ENCODE data around the gene U2AF1L4. TPM values are rescaled to one million over a fixed set of nuclear protein-coding genes. Genes with fewer than 3 reads are reported as not detected.
A peak's percentile ranks its signal among the peaks of the same experiment; 100 is the strongest.

Gene U2AF1L4
- total and polyA plus RNA-seq, 10 of the 15 experiments (the other 5 are each of a cell fraction or from before 2014, with no cell fraction given): 7.9 to 21.6 (median 15.1) TPM

GRCh38 chr19:35712567-35713505 is 32.4 kb downstream of the U2AF1L4 start:
- BruUV-seq (replicated peaks): TSS peak; percentile 78
- Histone ChIP-seq H3K36me3 (ENCODE audit: control insufficient read depth in 2 of 2, insufficient read depth in 2 of 2, low read length in 1 of 2) (no peaks in the 10 kb centered on the region; a peak in 1 of 4 replicates), H3K4me2 (ENCODE audit: control insufficient read depth, insufficient read depth) (peak overlapping the region; percentile 99), H3K4me3 (peak overlapping the region; percentile 82), H2AFZ (ENCODE audit: control insufficient read depth, low read depth, low read length) (peak overlapping the region; percentile 8), H3K79me2 (ENCODE audit: control insufficient read depth, insufficient read depth, low read length) (peaks cover 49% of the 10 kb centered on the region), H3K9me3 (replicated peaks; ENCODE audit: control insufficient read depth, insufficient read depth, low read length) (no peaks in the 10 kb centered on the region), H3K9ac (ENCODE audit: control insufficient read depth, insufficient read depth, low read length) (peak overlapping the region; percentile 77), H4K20me1 (ENCODE audit: control insufficient read depth, insufficient read depth) (no peaks in the 10 kb centered on the region), H3K27me3 (replicated peaks in 1 of 2; ENCODE audit: control insufficient read depth in 2 of 2, insufficient read depth in 2 of 2, low read length in 1 of 2) (no peaks in the 10 kb centered on the region), H3K27ac (ENCODE audit: control insufficient read depth, insufficient read depth) (peak overlapping the region; percentile 95), H3K4me1 (ENCODE audit: control insufficient read depth, insufficient read depth, low read length) (peaks cover 43% of the 10 kb centered on the region)
- intact Hi-C loops (cut with micrococcal nuclease; ENCODE audit: unreplicated experiment) (loop anchor here (5.0 kb wide), 1 partner anchor 189 kb away; the partner anchor contains the start of genes HCST and NFKBID), in situ Hi-C loops (cut with MboI) (no loop called here)
- CTCF ChIA-PET: interaction anchor here (1.1 to 7.3 kb wide), 8 partner anchors 11 to 196 kb away, joined by 3 to 271 read pairs (median 6); partner anchors contain the start of genes IGFLR1, PSENEN and U2AF1L4
- ATAC-seq (peak; percentile 32), DNase-seq (ENCODE audit: low read depth, low spot score) (peak; percentile 82), FAIRE-seq (peak; percentile 77)
- RAD21 ChIA-PET (ENCODE audit: unreplicated experiment): interaction anchor here (0.5 to 6.3 kb wide), 11 partner anchors 14 to 218 kb away, joined by 3 to 430 read pairs (median 7); partner anchors contain the start of genes IGFLR1, LIN37 and ZBTB32
- under 1% methylated on average over 11 of the region's 11 CpGs for WGBS (ENCODE audit: insufficient coverage, insufficient replicate concordance, low lambda C conversion rate, missing lambda C conversion rate)
- POLR2A ChIA-PET: interaction anchor here (0.5 to 12.1 kb wide), 14 partner anchors 14 to 367 kb away, joined by 3 to 516 read pairs (median 4); partner anchors contain the start of genes IGFLR1, LIN37, PSENEN and U2AF1L4
- SMC1A ChIA-PET (ENCODE audit: uncharacterized antibody, unreplicated experiment): interaction anchor here (0.7 to 6.3 kb wide), 8 partner anchors 15 to 336 kb away, joined by 3 to 375 read pairs (median 5); partner anchors contain the start of genes COX6B1, IGFLR1, PSENEN and U2AF1L4
- TF ChIP-seq SREBF1 (IDR thresholded peaks at IDR 0.05; ENCODE audit: low read length) (no peak), HDAC6 (IDR thresholded peaks at IDR 0.05; ENCODE audit: unreplicated experiment) (no peak), ZNF274 (IDR thresholded peaks at IDR 0.05; ENCODE audit: insufficient read depth, insufficient read length) (no peak), EGR1 (IDR thresholded peaks at IDR 0.05; ENCODE audit: borderline replicate concordance in 1 of 2, low read depth in 2 of 2, low read length in 2 of 2) (no peak; a peak in 1 of 3 replicates), TCF7 (IDR thresholded peaks at IDR 0.05; ENCODE audit: borderline replicate concordance) (no peak), POLR2AphosphoS5 (IDR thresholded peaks at IDR 0.05; ENCODE audit: low read length) (peak; percentile 92), RAD51 (IDR thresholded peaks at IDR 0.05) (no peak), YBX1 (IDR thresholded peaks at IDR 0.05) (no peak), NFYB (IDR thresholded peaks at IDR 0.05; ENCODE audit: insufficient read depth, low read depth, low read length) (peak; percentile 82), SIX5 (IDR thresholded peaks at IDR 0.05; ENCODE audit: low read depth, low read length, severe bottlenecking) (no peak), EED (IDR thresholded peaks at IDR 0.05; ENCODE audit: low read depth) (peak; percentile 69), ZBTB11 (CRISPR knock-in tag; IDR thresholded peaks at IDR 0.05) (no peak), ESRRA (IDR thresholded peaks at IDR 0.05; ENCODE audit: low read length) (peak; percentile 57; the same call in 1 of the 2 replicates), SP1 (IDR thresholded peaks at IDR 0.05; ENCODE audit: low read depth, low read length) (peak; percentile 79), ZBED1 (IDR thresholded peaks at IDR 0.05; ENCODE audit: borderline replicate concordance) (peak; percentile 47; the same call in 1 of the 2 replicates), JUNB (IDR thresholded peaks at IDR 0.05) (peak; percentile 90), IKZF1 (conservative IDR thresholded peaks at IDR 0.05) (peak; percentile 87), NBN (IDR thresholded peaks at IDR 0.05) (peak; percentile 88), CBX3 (IDR thresholded peaks at IDR 0.05; ENCODE audit: borderline replicate concordance, low read depth) (no peak), KAT2A (conservative IDR thresholded peaks at IDR 0.05; ENCODE audit: control insufficient read depth, low read depth, low read length) (no peak), TCF3 (IDR thresholded peaks at IDR 0.05; ENCODE audit: borderline replicate concordance, insufficient read depth, low read depth, low read length) (0 out of 2 replicates have a peak, but pooled peaks have one; percentile 2)

Data from GM12878 (cell line).